ENCODE results near the gene PTPN1. TPM values are rescaled to one million over a fixed set of nuclear protein-coding genes. Genes with fewer than 3 reads are reported as not detected.
"Not testable (repeated sequence)": the region's sequence is repeated elsewhere in the genome, so short reads cannot be mapped to it uniquely, and the experiment has no call there.

PTPN1 gene
- total RNA-seq, 6 experiments from 2014 or later: 37.8 to 46.5 (median 45.2) TPM

GRCh38 chr20:50615407-50615806 lies 105.2 kb downstream of the PTPN1 start:
- H3K27me3 Mint-ChIP-seq (ENCODE audit: insufficient read depth): peaks cover 4% of the 10 kb centered on the region
- H3K36me3 Mint-ChIP-seq (ENCODE audit: low read depth): no peaks in the 10 kb centered on the region
- no peak overlapping the region for H3K4me3 Mint-ChIP-seq
- TF ChIP-seq CTCF (IDR thresholded peaks at IDR 0.05): no peak
- H3K9me3 Mint-ChIP-seq: no peaks in the 10 kb centered on the region
- no peak for DNase-seq
- peaks cover 7% of the 10 kb centered on the region for H3K4me1 Mint-ChIP-seq (ENCODE audit: low read depth)
- H3K27ac Mint-ChIP-seq: no peak overlapping the region

- H3K27me3 Mint-ChIP-seq (ENCODE audit: insufficient read depth): peaks cover 6% of the 10 kb centered on the region
- H3K27ac Mint-ChIP-seq: no peak overlapping the region
- H3K4me3 Mint-ChIP-seq: no peak overlapping the region
- H3K9me3 Mint-ChIP-seq: peaks cover 13% of the 10 kb centered on the region; the same call in 1 of the 2 replicates
- no peak for DNase-seq
- TF ChIP-seq CTCF (IDR thresholded peaks at IDR 0.05): no peak
- H3K4me1 Mint-ChIP-seq (ENCODE audit: low read depth): peaks cover 7% of the 10 kb centered on the region
- H3K36me3 Mint-ChIP-seq (ENCODE audit: low read depth): peaks cover 8% of the 10 kb centered on the region
Measured at GRCh38 chr20:50617022-50617421, 106.8 kb downstream of the PTPN1 start.

GRCh38 chr20:50618537-50618936 lies 108.4 kb downstream of the PTPN1 start:
- peaks cover 13% of the 10 kb centered on the region; the same call in 1 of the 2 replicates for H3K9me3 Mint-ChIP-seq
- H3K4me3 Mint-ChIP-seq: no peak overlapping the region
- peaks cover 8% of the 10 kb centered on the region for H3K36me3 Mint-ChIP-seq (ENCODE audit: low read depth)
- DNase-seq: no peak
- peaks cover 7% of the 10 kb centered on the region for H3K4me1 Mint-ChIP-seq (ENCODE audit: low read depth)
- peaks cover 6% of the 10 kb centered on the region for H3K27me3 Mint-ChIP-seq (ENCODE audit: insufficient read depth)
- no peak overlapping the region for H3K27ac Mint-ChIP-seq
- TF ChIP-seq CTCF (IDR thresholded peaks at IDR 0.05): no peak

- peaks cover 13% of the 10 kb centered on the region; the same call in 1 of the 2 replicates for H3K9me3 Mint-ChIP-seq
- H3K36me3 Mint-ChIP-seq (ENCODE audit: low read depth); H3K4me3 Mint-ChIP-seq; DNase-seq; H3K4me1 Mint-ChIP-seq (ENCODE audit: low read depth); H3K27ac Mint-ChIP-seq; H3K27me3 Mint-ChIP-seq (ENCODE audit: insufficient read depth): not testable (repeated sequence)
Measured at GRCh38 chr20:50620459-50620858, 110.3 kb downstream of the PTPN1 start.

GRCh38 chr20:50621068-50621665 lies 111.0 kb downstream of the PTPN1 start:
- no peak for DNase-seq
- Mint-ChIP-seq H3K27ac (no peak overlapping the region), H3K4me1 (ENCODE audit: low read depth) (peaks cover 7% of the 10 kb centered on the region; the same call in 1 of the 2 replicates), H3K36me3 (ENCODE audit: low read depth) (peaks cover 8% of the 10 kb centered on the region), H3K9me3 (peaks cover 13% of the 10 kb centered on the region; the same call in 1 of the 2 replicates), H3K27me3 (ENCODE audit: insufficient read depth) (peaks cover 3% of the 10 kb centered on the region; the same call in 1 of the 2 replicates), H3K4me3 (no peak overlapping the region)
- TF ChIP-seq CTCF (IDR thresholded peaks at IDR 0.05): no peak

- H3K27ac Mint-ChIP-seq: no peak overlapping the region
- DNase-seq: no peak
Measured at GRCh38 chr20:50624351-50625016, 114.3 kb downstream of the PTPN1 start.

More at GRCh38 chr20:50624351-50625016, 114.3 kb downstream of the PTPN1 start:
- TF ChIP-seq CTCF (IDR thresholded peaks at IDR 0.05): no peak
- H3K4me3 Mint-ChIP-seq: no peak overlapping the region
- peaks cover 8% of the 10 kb centered on the region for H3K36me3 Mint-ChIP-seq (ENCODE audit: low read depth)
- H3K4me1 Mint-ChIP-seq (ENCODE audit: low read depth): peaks cover 3% of the 10 kb centered on the region; the same call in 1 of the 2 replicates
- peaks cover 4% of the 10 kb centered on the region for H3K27me3 Mint-ChIP-seq (ENCODE audit: insufficient read depth)
- peaks cover 13% of the 10 kb centered on the region; the same call in 1 of the 2 replicates for H3K9me3 Mint-ChIP-seq

Measured in HFFc6 (cell line).